Mesodermal cell (in vitro differentiated cells): ENCODE results near the gene RFX5. TPM values are rescaled to one million over a fixed set of nuclear protein-coding genes. Genes with fewer than 3 reads are reported as not detected.
A peak's percentile ranks its signal among the peaks of the same experiment; 100 is the strongest.
"Not testable (repeated sequence)": the region's sequence is repeated elsewhere in the genome, so short reads cannot be mapped to it uniquely, and the experiment has no call there.

Source experiments
- H3K27ac ChIP-seq: 2 replicates; pipeline ENCODE4 v1.7.0; 2013; ENCODE audit warnings: mild to moderate bottlenecking, low read depth, low read length, moderate library complexity; ENCODE audit not compliant: severe bottlenecking
- H3K36me3 ChIP-seq: 2 replicates; pipeline ENCODE4 v1.7.1; 2013; ENCODE audit warnings: mild to moderate bottlenecking, low read length, moderate library complexity; ENCODE audit not compliant: control insufficient read depth, insufficient read depth
- H3K4me1 ChIP-seq: one replicate; pipeline ENCODE4 v1.7.1; 2013; ENCODE audit warnings: mild to moderate bottlenecking, low read length; ENCODE audit not compliant: insufficient read depth, control insufficient read depth, poor library complexity, severe bottlenecking
- H3K4me3 ChIP-seq: 2 replicates; pipeline ENCODE4 v1.7.0; 2013; ENCODE audit warnings: low read length, control low read depth, mild to moderate bottlenecking; ENCODE audit not compliant: insufficient read depth, poor library complexity, severe bottlenecking; ENCODE audit errors: extremely low read depth
- H3K9me3 ChIP-seq: 2 replicates; pipeline ENCODE4 v1.7.1; 2013; ENCODE audit warnings: mild to moderate bottlenecking, low read length, moderate library complexity; ENCODE audit not compliant: control insufficient read depth
- WGBS, 2 experiments: methylation state at CpG; one replicate each; pipeline ENCODE4 v1.1.5; 2013; ENCODE audit warnings: missing lambda C conversion rate in 2 of 2; ENCODE audit not compliant: insufficient coverage in 2 of 2; 5-methylcytosine and 5-hydroxymethylcytosine counted together
- polyA plus RNA-seq, 2 experiments: library from polyadenylated mRNA; stranded (reverse); fragments of 50-300 nt; gene quantifications; one replicate each; pipeline ENCODE4 v1.2.3, GENCODE V29; 2013

The RFX5 gene
- polyA plus RNA-seq (2013, experiment 1 of 2), result 42.8 TPM
- 45.9 TPM for polyA plus RNA-seq (2013, experiment 2 of 2)

GRCh38 chr1:151346769-151347522 lies at the start of gene RFX5:
Gene RFX5, minus strand, starts transcription at chr1:151347252. Its CDS starts 932 bp downstream, at chr1:151346320.
- Histone ChIP-seq H3K4me1 (no peaks in the 10 kb centered on the region), H3K27ac (peak within 1 kb of the TSS; percentile 100), H3K4me3 (peak within 1 kb of the TSS; percentile 58), H3K36me3 (peaks cover 33% of the 10 kb centered on the region), H3K9me3 (peaks cover 7% of the 10 kb centered on the region)
- 0% methylated on average over 15 to 19 of the region's 38 CpGs for WGBS, 2 experiments

- WGBS, 2 experiments, result 100% methylated on average over 1 of the region's 5 CpGs; no CpG with 5 or more reads in 1 of the 2 experiments
- not testable (repeated sequence) for H3K4me3 ChIP-seq
Observed at GRCh38 chr1:151396265-151396664, 49.2 kb upstream of the RFX5 start.

GRCh38 chr1:151393583-151393982 lies 46.5 kb upstream of the RFX5 start:
- no peaks in the 10 kb centered on the region for H3K4me1 ChIP-seq
- no peaks in the 10 kb centered on the region for H3K36me3 ChIP-seq
- H3K4me3 ChIP-seq, result no peak overlapping the region
- no peaks in the 10 kb centered on the region for H3K9me3 ChIP-seq
- no peak overlapping the region for H3K27ac ChIP-seq

More at GRCh38 chr1:151396265-151396664, 49.2 kb upstream of the RFX5 start:
- not testable (repeated sequence) for H3K36me3 ChIP-seq, H3K9me3 ChIP-seq, H3K27ac ChIP-seq, H3K4me1 ChIP-seq

- H3K4me1 ChIP-seq, result no peaks in the 10 kb centered on the region
- no peak overlapping the region for H3K27ac ChIP-seq
- WGBS, 2 experiments, result 80 to 100% methylated on average over 1 of the region's 3 CpGs
- no peaks in the 10 kb centered on the region for H3K9me3 ChIP-seq
- H3K36me3 ChIP-seq, result no peaks in the 10 kb centered on the region
- H3K4me3 ChIP-seq, result no peak overlapping the region
Observed at GRCh38 chr1:151391079-151391563, 44.1 kb upstream of the RFX5 start.

GRCh38 chr1:151390221-151391078 lies 43.4 kb upstream of the RFX5 start:
- not testable (repeated sequence) for H3K36me3 ChIP-seq, H3K27ac ChIP-seq, H3K4me1 ChIP-seq, H3K4me3 ChIP-seq, H3K9me3 ChIP-seq
- WGBS, 2 experiments, result 91 to 97% methylated on average over 9 to 13 of the region's 22 CpGs

- no peaks in the 10 kb centered on the region for H3K36me3 ChIP-seq
- 20 to 70% methylated on average over 1 of the region's 2 CpGs for WGBS, 2 experiments
- H3K4me1 ChIP-seq, result no peaks in the 10 kb centered on the region
- no peak overlapping the region for H3K27ac ChIP-seq
- H3K9me3 ChIP-seq, result no peaks in the 10 kb centered on the region
- H3K4me3 ChIP-seq, result no peak overlapping the region
Observed at GRCh38 chr1:151386002-151386401, 39.0 kb upstream of the RFX5 start.

GRCh38 chr1:151384584-151384983 lies 37.5 kb upstream of the RFX5 start:
- H3K9me3 ChIP-seq, result no peaks in the 10 kb centered on the region
- no peaks in the 10 kb centered on the region for H3K4me1 ChIP-seq
- H3K36me3 ChIP-seq, result no peaks in the 10 kb centered on the region
- no peak overlapping the region for H3K27ac ChIP-seq
- H3K4me3 ChIP-seq, result no peak overlapping the region
- WGBS, 2 experiments, result 85 to 92% methylated on average over 2 of the region's 3 CpGs

GRCh38 chr1:151377150-151377884 lies 30.3 kb upstream of the RFX5 start:
- 69% methylated on average over 3 of the region's 3 CpGs; no CpG with 5 or more reads in 1 of the 2 experiments for WGBS, 2 experiments
- H3K4me3 ChIP-seq, result no peak overlapping the region
- H3K9me3 ChIP-seq, result no peaks in the 10 kb centered on the region
- H3K36me3 ChIP-seq, result no peaks in the 10 kb centered on the region
- H3K27ac ChIP-seq, result no peak overlapping the region
- peaks cover 3% of the 10 kb centered on the region for H3K4me1 ChIP-seq

GRCh38 chr1:151373196-151373595 lies 26.1 kb upstream of the RFX5 start:
- H3K9me3 ChIP-seq, result no peaks in the 10 kb centered on the region
- WGBS, 2 experiments, result 91 to 94% methylated on average over 4 to 14 of the region's 14 CpGs
- no peak overlapping the region for H3K4me3 ChIP-seq
- H3K36me3 ChIP-seq, result peaks cover under 1% of the 10 kb centered on the region
- H3K27ac ChIP-seq, result no peak overlapping the region
- H3K4me1 ChIP-seq, result peaks cover 18% of the 10 kb centered on the region
